T-helper 2 cell treated with Interferon-gamma antibody and Interleukin-4, amounts not matched to agents 5 μg/mL and 100 μg/mL, for 36 hours (primary cell): ENCODE measurements around the gene NBEA.

ENCODE experiments used
- DNase-seq: peaks from one replicate; pipeline ENCODE4 v3.0.0; 2021; ENCODE audit warnings: low spot score
- H3K27ac Mint-ChIP-seq: one replicate; pipeline ENCODE4 v1.8.0; 2021; ENCODE audit warnings: mild to moderate bottlenecking, mixed read lengths
- H3K27me3 Mint-ChIP-seq: one replicate; pipeline ENCODE4 v1.8.0; 2021; ENCODE audit warnings: low read depth, mixed read lengths
- H3K36me3 Mint-ChIP-seq: one replicate; pipeline ENCODE4 v1.8.0; 2021; ENCODE audit warnings: low read depth, mixed read lengths
- H3K4me1 Mint-ChIP-seq: one replicate; pipeline ENCODE4 v1.8.0; 2021; ENCODE audit warnings: low read depth, mixed read lengths
- H3K4me3 Mint-ChIP-seq: one replicate; pipeline ENCODE4 v1.8.0; 2022; ENCODE audit warnings: mild to moderate bottlenecking, moderate library complexity, mixed read lengths
- H3K9me3 Mint-ChIP-seq: one replicate; pipeline ENCODE4 v1.8.0; 2021; ENCODE audit warnings: mixed read lengths

NBEA gene

DNA sequence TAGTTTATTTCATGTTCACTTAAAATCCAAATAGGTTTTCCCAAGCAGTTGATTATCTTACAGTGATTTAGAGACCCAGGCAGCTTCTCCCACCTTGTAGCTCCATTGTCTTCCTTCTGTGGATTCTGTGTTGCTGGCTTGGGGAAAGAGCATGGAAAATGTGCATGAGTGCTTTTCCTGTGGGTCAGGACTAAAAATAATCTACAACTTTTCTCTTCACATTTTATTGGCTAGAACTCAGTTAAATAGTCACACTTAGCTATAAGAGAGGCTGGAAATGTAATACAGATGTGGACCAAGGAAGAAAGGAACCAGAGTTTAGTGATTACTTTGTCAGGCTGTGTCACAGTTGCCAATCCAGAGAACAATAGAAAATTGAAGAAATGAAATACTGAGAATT is 198.8 kb downstream of the NBEA start:
- Mint-ChIP-seq H3K36me3 (no peaks in the 10 kb centered on the region), H3K27me3 (no peaks in the 10 kb centered on the region), H3K27ac (no peak overlapping the region), H3K9me3 (peaks cover 2% of the 10 kb centered on the region), H3K4me1 (peaks cover 28% of the 10 kb centered on the region), H3K4me3 (no peak overlapping the region)
- no peak for DNase-seq

DNA sequence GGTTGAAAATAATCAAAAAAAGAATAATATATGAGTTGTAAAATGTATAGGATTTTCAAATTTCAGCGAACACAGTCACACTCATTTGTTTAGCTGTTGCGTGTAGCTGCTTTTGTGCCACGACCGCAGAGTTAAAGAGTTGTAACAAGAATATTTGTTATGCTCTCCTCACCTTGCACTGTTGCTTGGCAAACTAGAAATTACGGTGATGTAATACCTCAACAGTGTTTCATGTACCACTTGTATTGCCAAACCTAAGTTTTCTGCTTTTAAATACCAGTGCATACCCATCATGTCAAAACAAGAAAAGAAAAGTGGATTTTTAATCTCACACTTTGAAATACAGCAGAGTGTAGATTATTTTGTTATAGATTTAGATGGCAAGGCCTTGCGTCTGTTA is 201.1 kb downstream of the NBEA start:
- Mint-ChIP-seq H3K27me3 (no peaks in the 10 kb centered on the region), H3K27ac (no peak overlapping the region), H3K9me3 (peaks cover 13% of the 10 kb centered on the region), H3K36me3 (no peaks in the 10 kb centered on the region), H3K4me1 (peaks cover 20% of the 10 kb centered on the region), H3K4me3 (no peak overlapping the region)
- no peak for DNase-seq

DNA sequence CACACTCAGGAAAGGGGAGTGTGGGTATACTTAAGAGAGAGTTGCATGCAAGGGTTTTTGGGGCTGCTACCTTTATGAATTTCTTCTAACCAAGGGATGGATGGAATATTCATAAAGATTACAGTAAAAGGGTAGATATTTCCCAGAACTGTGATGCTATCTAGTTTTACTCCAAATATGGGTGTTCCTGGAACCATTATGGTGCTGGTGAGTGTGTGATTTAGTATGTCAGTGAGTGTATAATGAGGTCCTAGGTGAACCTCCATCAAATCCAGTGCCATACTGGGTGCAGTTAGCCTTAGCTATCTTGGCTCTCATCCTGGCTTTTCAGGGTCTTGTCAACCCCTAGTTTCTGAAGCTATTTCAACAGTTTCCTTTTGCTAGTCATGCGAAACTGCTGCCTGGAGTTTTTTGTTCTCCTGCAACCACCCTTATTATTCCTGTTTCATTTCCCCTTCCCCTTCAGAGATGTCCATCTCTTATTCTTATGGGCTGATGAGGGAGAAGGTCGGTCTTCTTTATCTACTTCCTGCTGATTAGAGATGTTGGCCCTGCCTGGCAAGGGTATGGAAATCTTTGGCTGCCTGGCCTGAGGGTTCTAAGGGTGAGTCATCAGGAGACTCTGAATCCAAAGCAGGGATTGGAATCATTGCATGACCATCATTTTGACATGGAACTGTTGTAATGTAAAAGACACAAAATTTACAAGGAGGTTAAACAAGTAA is 202.3 kb downstream of the NBEA start:
- H3K27me3 Mint-ChIP-seq, result no peaks in the 10 kb centered on the region
- H3K36me3 Mint-ChIP-seq, result no peaks in the 10 kb centered on the region
- peaks cover 18% of the 10 kb centered on the region for H3K4me1 Mint-ChIP-seq
- no peak overlapping the region for H3K4me3 Mint-ChIP-seq
- H3K9me3 Mint-ChIP-seq, result peaks cover 13% of the 10 kb centered on the region
- H3K27ac Mint-ChIP-seq, result no peak overlapping the region
- DNase-seq, result no peak

DNA sequence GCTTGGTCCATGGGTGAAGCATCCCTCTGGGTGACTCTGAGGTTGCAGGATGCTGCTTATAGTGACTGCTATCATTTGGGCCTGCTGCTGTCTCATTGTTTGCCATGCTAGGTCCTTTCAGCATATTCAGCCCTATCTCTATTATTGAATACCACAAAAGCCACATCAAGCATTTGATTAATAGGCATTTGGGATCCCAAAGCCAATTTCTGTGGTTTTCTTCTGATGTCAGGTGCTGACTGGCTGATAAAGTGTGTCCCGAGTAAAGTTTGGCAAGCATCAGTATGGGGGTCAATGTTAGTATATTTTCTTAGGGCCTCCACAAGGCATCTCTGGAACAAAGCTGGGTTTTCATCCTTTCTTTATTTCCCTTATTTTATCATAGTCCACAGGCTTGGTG is 204.6 kb downstream of the NBEA start:
- no peak overlapping the region for H3K27ac Mint-ChIP-seq

DNA sequence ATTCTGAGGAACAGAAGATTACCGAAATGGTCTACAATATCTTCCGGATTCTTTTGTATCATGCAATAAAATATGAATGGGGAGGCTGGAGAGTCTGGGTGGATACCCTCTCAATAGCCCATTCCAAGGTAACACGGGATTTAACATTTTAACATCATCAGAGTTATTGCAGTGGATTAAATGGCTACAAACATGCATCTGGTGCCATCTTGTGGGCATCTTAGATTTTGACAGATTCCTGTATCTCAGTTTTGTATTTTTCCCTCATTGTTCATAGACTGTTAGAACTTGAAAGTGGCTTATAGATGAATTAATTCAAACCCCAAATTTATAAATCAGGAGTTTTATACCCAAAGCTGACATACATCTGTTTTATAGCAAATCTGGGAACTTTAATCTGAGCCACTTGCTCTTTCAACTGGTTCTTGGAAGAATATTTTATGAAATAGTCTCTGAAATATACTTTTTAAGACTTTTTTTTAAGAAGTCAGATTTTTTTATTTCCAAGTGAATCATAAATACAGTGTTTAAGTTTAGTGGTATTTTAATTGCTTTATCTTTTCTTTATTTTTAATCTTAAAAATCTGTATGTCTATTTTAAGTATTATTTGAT is 215.2 kb downstream of the NBEA start:
- Mint-ChIP-seq H3K36me3 (no peaks in the 10 kb centered on the region), H3K9me3 (no peaks in the 10 kb centered on the region), H3K4me3 (no peak overlapping the region), H3K27me3 (peaks cover 2% of the 10 kb centered on the region), H3K4me1 (peaks cover 5% of the 10 kb centered on the region), H3K27ac (no peak overlapping the region)
- peak; percentile 16 for DNase-seq

More for the DNA sequence above, 204.6 kb downstream of the NBEA start:
- Mint-ChIP-seq H3K4me3 (no peak overlapping the region), H3K9me3 (peaks cover 13% of the 10 kb centered on the region), H3K4me1 (peaks cover 8% of the 10 kb centered on the region), H3K27me3 (no peaks in the 10 kb centered on the region), H3K36me3 (no peaks in the 10 kb centered on the region)
- DNase-seq, result no peak

DNA sequence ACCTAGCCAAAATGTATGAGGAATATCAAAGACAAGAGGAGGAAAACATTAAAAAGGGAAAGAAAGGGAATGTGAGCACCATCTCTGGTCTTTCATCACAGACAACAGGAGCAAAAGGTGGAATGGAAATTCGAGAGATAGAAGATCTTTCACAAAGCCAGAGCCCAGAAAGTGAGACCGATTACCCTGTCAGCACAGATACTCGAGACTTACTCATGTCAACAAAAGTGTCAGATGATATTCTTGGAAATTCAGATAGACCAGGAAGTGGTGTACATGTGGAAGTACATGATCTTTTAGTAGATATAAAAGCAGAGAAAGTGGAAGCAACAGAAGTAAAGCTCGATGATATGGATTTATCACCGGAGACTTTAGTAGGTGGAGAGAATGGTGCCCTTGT is 217.0 kb downstream of the NBEA start:
- H3K4me3 Mint-ChIP-seq, result no peak overlapping the region
- no peak overlapping the region for H3K27ac Mint-ChIP-seq
- no peaks in the 10 kb centered on the region for H3K36me3 Mint-ChIP-seq
- no peak for DNase-seq
- H3K9me3 Mint-ChIP-seq, result no peaks in the 10 kb centered on the region
- peaks cover 2% of the 10 kb centered on the region for H3K27me3 Mint-ChIP-seq
- H3K4me1 Mint-ChIP-seq, result peaks cover 11% of the 10 kb centered on the region

DNA sequence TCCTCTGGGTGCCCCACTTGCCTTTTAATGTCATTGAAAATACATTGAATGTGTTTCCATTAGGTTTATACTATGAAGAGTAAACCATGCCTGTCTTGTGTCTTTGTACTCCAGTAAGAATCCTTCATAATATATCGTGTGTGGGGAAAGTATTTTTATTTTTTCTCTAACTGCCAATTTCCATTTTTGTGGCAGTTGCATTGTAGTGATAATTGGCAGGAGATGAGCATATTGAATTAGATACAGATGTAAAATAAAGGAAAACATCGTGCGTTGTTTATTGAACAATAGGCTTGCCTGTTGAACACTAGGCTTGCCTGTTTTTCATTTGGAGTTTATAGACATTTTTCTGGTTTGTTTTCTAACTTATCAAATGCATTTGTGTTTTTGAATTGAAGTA is 218.8 kb downstream of the NBEA start:
- H3K27ac Mint-ChIP-seq, result no peak overlapping the region
- no peak overlapping the region for H3K4me3 Mint-ChIP-seq
- no peak for DNase-seq
- H3K27me3 Mint-ChIP-seq, result peaks cover under 1% of the 10 kb centered on the region
- H3K4me1 Mint-ChIP-seq, result peaks cover 14% of the 10 kb centered on the region
- H3K9me3 Mint-ChIP-seq, result no peaks in the 10 kb centered on the region
- H3K36me3 Mint-ChIP-seq, result no peaks in the 10 kb centered on the region

DNA sequence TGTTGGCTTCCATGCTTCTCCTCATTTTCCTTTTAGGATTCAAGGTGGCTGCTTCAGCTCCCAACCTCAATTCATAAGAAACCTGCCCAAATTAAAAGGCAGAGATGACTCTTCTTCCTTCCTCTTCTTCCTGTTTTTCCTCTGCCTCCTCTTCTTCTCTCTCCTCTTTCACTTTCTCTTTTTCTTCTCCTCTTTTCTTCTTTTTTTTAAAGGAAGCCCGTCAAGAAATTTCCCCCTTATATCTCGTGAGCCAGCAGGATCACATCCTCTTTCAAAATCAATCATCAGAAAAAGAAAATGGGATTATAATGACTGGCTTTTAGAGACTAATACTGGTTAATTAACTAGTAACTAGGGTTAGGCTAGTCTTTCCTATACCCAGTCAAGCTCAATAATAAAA is 220.3 kb downstream of the NBEA start:
- Mint-ChIP-seq H3K27ac (peak overlapping the region; percentile 57), H3K4me3 (peak overlapping the region; percentile 74), H3K27me3 (no peaks in the 10 kb centered on the region), H3K4me1 (peaks cover 14% of the 10 kb centered on the region), H3K36me3 (no peaks in the 10 kb centered on the region), H3K9me3 (no peaks in the 10 kb centered on the region)
- DNase-seq, result no peak

DNA sequence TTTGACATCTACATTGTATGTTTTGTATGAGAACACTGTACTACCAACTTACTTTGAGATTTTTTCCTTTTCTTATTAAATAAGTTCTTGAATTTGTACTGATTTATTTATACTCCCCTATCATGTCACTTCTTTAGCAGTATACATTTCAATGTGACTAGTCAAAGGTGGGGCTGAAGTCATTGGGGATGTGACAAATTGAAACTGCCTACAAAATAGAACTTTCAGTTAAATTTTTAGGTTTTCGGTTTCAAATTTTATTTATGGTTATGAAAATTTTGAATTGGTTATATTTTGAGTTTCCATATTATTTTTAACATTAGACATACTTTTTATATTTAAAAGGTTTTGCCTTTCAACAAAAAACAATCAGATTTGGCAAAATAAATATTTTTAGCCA is 221.6 kb downstream of the NBEA start:
- Mint-ChIP-seq H3K4me3 (no peak overlapping the region), H3K27ac (no peak overlapping the region), H3K27me3 (no peaks in the 10 kb centered on the region), H3K9me3 (no peaks in the 10 kb centered on the region), H3K36me3 (no peaks in the 10 kb centered on the region), H3K4me1 (peaks cover 14% of the 10 kb centered on the region)
- DNase-seq, result no peak

DNA sequence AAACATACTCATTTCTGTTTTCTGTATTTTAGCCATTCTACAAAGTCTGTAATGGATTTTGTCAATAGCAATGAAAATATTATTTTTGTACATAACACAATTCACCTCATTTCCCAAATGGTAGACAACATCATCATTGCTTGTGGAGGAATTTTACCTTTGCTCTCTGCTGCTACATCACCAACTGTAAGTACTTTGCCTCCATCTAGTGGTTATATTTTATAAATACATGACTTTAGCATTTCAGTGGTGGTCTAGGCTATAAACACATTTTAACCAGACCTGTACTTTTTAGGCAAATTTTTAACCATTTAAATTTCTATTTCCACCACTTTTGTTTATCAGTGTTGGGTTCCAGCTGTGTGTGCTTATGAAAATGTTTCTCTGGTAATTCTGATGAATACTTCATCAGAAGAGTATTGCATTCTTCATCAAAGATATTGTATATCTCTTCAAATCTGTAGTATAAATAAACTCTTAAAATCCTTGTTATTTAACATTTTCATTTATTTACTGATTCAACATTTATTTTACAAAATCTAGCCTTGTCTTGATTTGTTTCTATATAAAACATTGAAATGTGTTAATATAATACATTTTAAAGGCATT is 222.4 kb downstream of the NBEA start:
- Mint-ChIP-seq H3K27ac (no peak overlapping the region), H3K4me3 (no peak overlapping the region), H3K36me3 (no peaks in the 10 kb centered on the region), H3K4me1 (peaks cover 9% of the 10 kb centered on the region), H3K9me3 (no peaks in the 10 kb centered on the region), H3K27me3 (no peaks in the 10 kb centered on the region)
- DNase-seq, result no peak

DNA sequence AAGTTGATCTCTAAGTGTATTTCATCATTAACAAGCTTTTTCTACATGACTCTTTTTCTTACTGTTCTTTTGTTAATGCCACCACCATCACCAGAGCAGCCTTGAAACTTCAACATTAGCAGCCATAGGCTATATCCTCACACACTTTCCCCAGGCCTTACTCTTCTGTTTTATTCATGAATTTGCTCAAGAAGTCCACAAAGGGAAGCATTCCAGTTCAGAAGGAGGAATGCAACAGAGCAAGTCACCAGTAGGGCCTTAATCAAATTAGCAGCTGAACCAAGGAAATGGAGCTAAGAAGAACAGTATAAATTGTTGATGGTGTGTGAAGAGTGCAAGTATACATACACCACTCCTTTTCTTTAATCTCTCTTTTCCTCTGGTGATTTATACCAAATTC is 223.1 kb downstream of the NBEA start:
- Mint-ChIP-seq H3K27me3 (no peaks in the 10 kb centered on the region), H3K4me3 (no peak overlapping the region), H3K9me3 (no peaks in the 10 kb centered on the region), H3K4me1 (peaks cover 9% of the 10 kb centered on the region), H3K27ac (no peak overlapping the region), H3K36me3 (no peaks in the 10 kb centered on the region)
- DNase-seq, result no peak

DNA sequence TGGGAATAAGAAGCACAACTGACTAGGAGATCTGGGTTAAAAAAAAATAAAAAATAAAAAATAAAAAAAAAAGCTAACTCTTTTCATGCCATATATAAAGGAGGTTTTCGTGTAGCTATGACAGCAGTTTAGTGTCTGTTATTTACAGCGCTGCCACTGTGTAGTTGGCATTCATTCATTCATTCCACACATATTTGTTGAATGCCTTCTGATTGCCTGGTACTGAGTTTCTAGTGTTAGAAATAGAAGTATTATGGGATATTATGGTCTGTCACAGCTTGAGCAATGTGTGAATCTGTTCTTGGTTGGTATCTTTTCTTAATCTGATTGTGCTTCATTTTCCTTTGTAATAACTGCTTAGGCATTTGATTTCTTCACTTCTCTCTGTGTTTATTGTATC is 237.4 kb downstream of the NBEA start:
- no peaks in the 10 kb centered on the region for H3K4me1 Mint-ChIP-seq
- no peak overlapping the region for H3K4me3 Mint-ChIP-seq
- H3K27me3 Mint-ChIP-seq, result no peaks in the 10 kb centered on the region
- H3K9me3 Mint-ChIP-seq, result no peaks in the 10 kb centered on the region
- DNase-seq, result no peak
- H3K27ac Mint-ChIP-seq, result no peak overlapping the region
- H3K36me3 Mint-ChIP-seq, result no peaks in the 10 kb centered on the region

DNA sequence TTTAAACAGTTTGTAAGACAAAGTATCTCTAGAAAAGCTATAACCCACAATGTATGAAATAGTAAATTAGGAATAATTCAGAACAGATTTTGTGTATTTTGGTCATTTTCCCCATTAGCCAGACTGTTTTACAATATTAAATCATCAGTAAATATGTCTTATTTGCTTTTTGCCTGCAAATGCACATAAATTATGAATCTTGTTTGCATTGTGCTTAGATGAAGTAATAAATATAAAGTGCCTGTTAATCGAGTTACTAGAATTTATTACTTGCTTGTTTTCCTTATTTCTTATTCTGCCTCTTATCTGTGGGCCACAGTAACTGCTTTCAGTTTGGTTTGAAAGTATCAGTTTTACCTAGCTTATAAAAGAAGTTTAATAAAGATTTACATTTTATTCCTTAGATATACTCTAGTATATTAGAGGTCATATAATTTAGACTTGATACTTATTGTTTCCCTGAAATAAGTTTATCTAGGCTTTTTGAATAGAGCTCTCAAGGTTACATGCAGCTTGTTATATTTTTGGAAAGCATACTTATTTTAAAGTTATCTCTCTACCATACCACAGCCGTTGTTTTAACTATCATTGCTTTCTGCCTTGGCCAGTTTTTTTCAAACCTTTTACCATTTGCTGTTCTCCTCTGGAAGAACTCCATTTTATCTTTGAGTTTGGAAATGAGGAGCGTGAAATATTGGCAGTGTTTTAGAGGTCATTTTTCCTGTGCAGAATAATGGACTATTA is 238.0 kb downstream of the NBEA start:
- Mint-ChIP-seq H3K4me3 (no peak overlapping the region), H3K27me3 (no peaks in the 10 kb centered on the region), H3K9me3 (no peaks in the 10 kb centered on the region), H3K4me1 (no peaks in the 10 kb centered on the region), H3K27ac (no peak overlapping the region), H3K36me3 (no peaks in the 10 kb centered on the region)
- no peak for DNase-seq

DNA sequence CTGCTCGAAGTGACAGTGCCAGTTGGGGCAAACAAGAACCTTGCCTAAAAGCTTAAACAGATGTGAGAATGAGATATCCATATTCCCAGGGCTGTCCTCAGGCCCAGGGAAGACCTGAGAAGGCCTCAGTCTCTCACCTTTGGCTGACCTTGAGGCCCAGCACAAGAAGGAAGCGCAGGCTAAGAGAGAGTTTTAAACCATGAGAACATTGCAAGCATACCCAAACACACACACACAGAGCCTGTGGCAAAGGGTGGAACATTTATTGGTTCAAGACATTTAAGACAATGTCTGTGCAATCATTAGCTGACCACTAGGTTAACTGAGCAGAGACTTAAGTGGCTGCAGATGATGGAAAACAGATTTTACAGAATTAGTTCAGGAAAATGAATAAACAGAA is 248.2 kb downstream of the NBEA start:
- Mint-ChIP-seq H3K4me1 (no peaks in the 10 kb centered on the region), H3K27me3 (no peaks in the 10 kb centered on the region), H3K9me3 (no peaks in the 10 kb centered on the region), H3K27ac (no peak overlapping the region), H3K4me3 (no peak overlapping the region), H3K36me3 (no peaks in the 10 kb centered on the region)
- no peak for DNase-seq
